K562 (cell line): ENCODE data around the gene ZDHHC5. TPM values are rescaled to one million over a fixed set of nuclear protein-coding genes. Genes with fewer than 3 reads are reported as not detected.

Source experiments
- C11orf30 ChIP-seq: fragments of 450-650 bp; IDR thresholded peaks from 2 replicates; pipeline ENCODE4 v1.6.1; 2016; ENCODE audit warnings: low read depth, mild to moderate bottlenecking
- E2F8 ChIP-seq: fragments of 450-650 bp; IDR thresholded peaks from 2 replicates; pipeline ENCODE4 v1.7.1; 2018; ENCODE audit warnings: mild to moderate bottlenecking, low read depth; ENCODE audit not compliant: partially characterized antibody
- EGR1 ChIP-seq: fragments of 450-650 bp; conservative IDR thresholded peaks from 2 replicates; pipeline ENCODE4 v1.6.1; 2017; ENCODE audit warnings: mild to moderate bottlenecking
- ELK1 ChIP-seq: sonication (generic); formaldehyde crosslinking; IDR thresholded peaks from 2 replicates; pipeline ENCODE4 v1.8.1; 2022; ENCODE audit warnings: missing genetic modification reagents
- GMEB1 ChIP-seq: fragments of 250-450 bp; sonication (Bioruptor Pico); IDR thresholded peaks from 2 replicates; pipeline ENCODE4 v1.4.0; 2020; ENCODE audit warnings: mild to moderate bottlenecking
- MCM7 ChIP-seq, 2 experiments: fragments of 450-650 bp; IDR thresholded peaks; 2 replicates each; pipeline ENCODE4 v1.6.1; 2016 to 2018
- SLC30A9 ChIP-seq: fragments of 250-450 bp; sonication (Bioruptor Pico); IDR thresholded peaks from 2 replicates; pipeline ENCODE4 v1.8.0; 2022; ENCODE audit warnings: mild to moderate bottlenecking, moderate library complexity
- STAG1 ChIP-seq: sonication (generic); formaldehyde crosslinking; IDR thresholded peaks from 2 replicates; pipeline ENCODE4 v1.5.0; 2020; ENCODE audit warnings: missing genetic modification reagents, borderline replicate concordance
- STAT6 ChIP-seq: sonication (generic); formaldehyde crosslinking; IDR thresholded peaks from 2 replicates; pipeline ENCODE4 v1.8.1; 2023; ENCODE audit warnings: mild to moderate bottlenecking, missing genetic modification reagents
- THAP7 ChIP-seq: fragments of 250-450 bp; sonication (Bioruptor Pico); IDR thresholded peaks from 2 replicates; pipeline ENCODE4 v1.5.0; 2021
- THRB ChIP-seq: fragments of 450-650 bp; formaldehyde crosslinking; conservative IDR thresholded peaks from 2 replicates; pipeline ENCODE4 v1.4.0; 2022; ENCODE audit warnings: mild to moderate bottlenecking, missing genetic modification characterization
- ZFP30 ChIP-seq: fragments of 250-450 bp; sonication (Bioruptor Pico); IDR thresholded peaks from 2 replicates; pipeline ENCODE4 v1.8.0; 2022; ENCODE audit warnings: moderate library complexity, mild to moderate bottlenecking, inconsistent platforms, borderline replicate concordance
- ZNF232 ChIP-seq: sonication (generic); formaldehyde crosslinking; IDR thresholded peaks from 2 replicates; pipeline ENCODE4 v1.8.0; 2022; ENCODE audit warnings: mild to moderate bottlenecking, missing genetic modification reagents
- ZNF384 ChIP-seq: IDR thresholded peaks from 2 replicates; pipeline ENCODE4 v1.6.1; 2012; ENCODE audit warnings: low read depth, low read length, improper control_type of control experiment
- ZNF780A ChIP-seq: fragments of 250-450 bp; sonication (Bioruptor Pico); IDR thresholded peaks from 2 replicates; pipeline ENCODE4 v1.5.0; 2021; ENCODE audit warnings: mild to moderate bottlenecking
- polyA plus RNA-seq, 8 experiments: library from polyadenylated mRNA; depleted of rRNA in 4 of 8; stranded (reverse) in 5 of 8; unstranded in 3 of 8; fragments of >200 nt; fragmentation: Nextera tagmentation in 2 of 8; fragmentation: Illumina TruSeq in 1 of 8; extraction: Ambion mirVana in 2 of 8; extraction: Trizol in 1 of 8; gene quantifications; 2 replicates each; pipeline versions ENCODE4 v1.2.1 to v1.2.3, GENCODE V29; 2011 to 2014; ENCODE audit warnings: inconsistent platforms in 1 of 8, missing spikeins in 1 of 8
- total RNA-seq, 7 experiments: library from RNA; depleted of rRNA in 6 of 7; stranded (reverse); fragments of >200 nt in 6 of 7; fragmentation: Illumina TruSeq in 2 of 7; extraction: Trizol in 2 of 7; gene quantifications; 2 replicates each; pipeline versions ENCODE4 v1.2.1 to v1.2.3, GENCODE V29; 2011 to 2021; ENCODE audit warnings: low replicate concordance in 1 of 7

ZDHHC5 gene
- total and polyA plus RNA-seq, 9 of the 15 experiments (the other 6 are each of a cell fraction or from before 2014, with no cell fraction given), result 3.8 to 64.2 (median 35.9) TPM

- TF ChIP-seq STAT6 (CRISPR knock-in tag) (no peak), E2F8 (peak; percentile 92), C11orf30 (peak; percentile 99), ZNF384 (peak; percentile 92), MCM7 (IDR thresholded peaks at IDR 0.05) (no peak), THAP7 (CRISPR knock-in tag) (peak; percentile 74; the same call in 1 of the 2 replicates), ZFP30 (CRISPR knock-in tag) (no peak), EGR1 (no peak), THRB (CRISPR knock-in tag) (no peak), ZNF232 (CRISPR knock-in tag) (no peak), ZNF780A (no peak), SLC30A9 (CRISPR knock-in tag) (no peak), STAG1 (CRISPR knock-in tag) (no peak), GMEB1 (CRISPR knock-in tag) (0 out of 2 replicates have a peak, but pooled peaks have one; percentile 34), ELK1 (CRISPR knock-in tag) (no peak)
Measured at GRCh38 chr11:57712256-57713150, 44.6 kb downstream of the ZDHHC5 start, which contains the start of gene TMX2 (continued).
